SH-SY5Y (cell line): ENCODE measurements around the gene CERS5.

Source experiments
- GATA2 ChIP-seq: IDR thresholded peaks from 2 replicates; pipeline ENCODE4 v1.6.1; 2011; ENCODE audit warnings: mild to moderate bottlenecking, low read depth, low read length
- GATA3 ChIP-seq: IDR thresholded peaks from 2 replicates; pipeline ENCODE4 v1.6.1; 2011; ENCODE audit warnings: low read depth, mild to moderate bottlenecking, low read length, moderate library complexity

- TF ChIP-seq GATA3 (no peak), GATA2 (no peak)
Measured at GRCh38 chr12:50120521-50120920, 46.6 kb downstream of the CERS5 start.
